ENCODE data around the gene ARID1B. TPM values are rescaled to one million over a fixed set of nuclear protein-coding genes. Genes with fewer than 3 reads are reported as not detected.

Gene ARID1B
- total and polyA plus RNA-seq, 2 of the 13 experiments (the other 11 are each of a cell fraction or from before 2014, with no cell fraction given) = 20.1 to 32.6 TPM

DNA sequence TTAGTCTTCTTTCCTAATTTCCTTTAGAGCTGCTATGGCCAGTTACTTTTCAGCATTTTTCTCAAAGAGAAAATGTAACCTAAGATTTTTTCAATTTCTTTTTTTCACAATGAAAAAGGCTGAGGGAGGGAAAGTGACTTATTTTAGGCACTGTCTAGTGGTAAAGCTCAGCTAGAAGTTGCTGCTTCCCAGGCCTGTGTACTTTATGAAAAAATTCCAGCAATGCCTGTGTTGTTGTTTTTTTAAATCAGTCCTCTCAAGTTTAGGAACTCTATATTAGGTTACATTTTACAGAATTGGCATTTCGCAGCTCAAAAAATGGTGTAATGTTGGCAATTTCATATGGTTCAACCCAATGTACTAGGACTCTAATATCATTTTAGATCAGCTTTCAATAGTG is 269.6 kb downstream of the ARID1B start:
- Histone ChIP-seq H3K4me2 (ENCODE audit: low read depth, low read length) (no peak overlapping the region), H4K20me1 (ENCODE audit: insufficient read depth, low read length) (no peaks in the 10 kb centered on the region), H3K36me3 (replicated peaks in 1 of 2; ENCODE audit: control insufficient read depth in 1 of 2, insufficient read depth in 2 of 2, low read length in 2 of 2) (peaks cover 1 to 8% of the 10 kb centered on the region in 2 experiments; a peak in 4 of 5 replicates), H3K9ac (ENCODE audit: insufficient read depth, low read depth, low read length) (no peak overlapping the region), H3K4me1 (ENCODE audit: insufficient read depth, low read length) (no peaks in the 10 kb centered on the region), H3K4me3 (replicated peaks in 1 of 3; ENCODE audit: insufficient read depth in 1 of 3, low read depth in 2 of 3, low read length in 3 of 3) (no peak overlapping the region), H2AFZ (ENCODE audit: low read length) (no peak overlapping the region), H3K27ac (ENCODE audit: extremely low read length, insufficient read depth, low read length) (no peak overlapping the region), H3K27me3 (ENCODE audit: control insufficient read depth in 1 of 2, insufficient read depth in 2 of 2, low read length in 2 of 2) (no peaks in the 10 kb centered on the region), H3K9me3 (ENCODE audit: low read length) (no peaks in the 10 kb centered on the region), H3K79me2 (ENCODE audit: insufficient read depth, low read length) (no peaks in the 10 kb centered on the region)
- DNase-seq (ENCODE audit: low spot score) = no peak
- FAIRE-seq = no peak
- BruUV-seq (replicated peaks) = no TSS peak
- ChIA-PET CTCF (ENCODE audit: low intra/inter-chr PET ratio, low total read pairs) (no interaction called here), POLR2A (no interaction called here)
- no peak for ATAC-seq
- 100% methylated on average over 1 of the region's 1 CpG for WGBS (ENCODE audit: low lambda C conversion rate)
- no peak for TF ChIP-seq SIX1 (CRISPR knock-in tag; IDR thresholded peaks at IDR 0.05; ENCODE audit: borderline replicate concordance)
- TF ChIP-seq, protein P1, sequence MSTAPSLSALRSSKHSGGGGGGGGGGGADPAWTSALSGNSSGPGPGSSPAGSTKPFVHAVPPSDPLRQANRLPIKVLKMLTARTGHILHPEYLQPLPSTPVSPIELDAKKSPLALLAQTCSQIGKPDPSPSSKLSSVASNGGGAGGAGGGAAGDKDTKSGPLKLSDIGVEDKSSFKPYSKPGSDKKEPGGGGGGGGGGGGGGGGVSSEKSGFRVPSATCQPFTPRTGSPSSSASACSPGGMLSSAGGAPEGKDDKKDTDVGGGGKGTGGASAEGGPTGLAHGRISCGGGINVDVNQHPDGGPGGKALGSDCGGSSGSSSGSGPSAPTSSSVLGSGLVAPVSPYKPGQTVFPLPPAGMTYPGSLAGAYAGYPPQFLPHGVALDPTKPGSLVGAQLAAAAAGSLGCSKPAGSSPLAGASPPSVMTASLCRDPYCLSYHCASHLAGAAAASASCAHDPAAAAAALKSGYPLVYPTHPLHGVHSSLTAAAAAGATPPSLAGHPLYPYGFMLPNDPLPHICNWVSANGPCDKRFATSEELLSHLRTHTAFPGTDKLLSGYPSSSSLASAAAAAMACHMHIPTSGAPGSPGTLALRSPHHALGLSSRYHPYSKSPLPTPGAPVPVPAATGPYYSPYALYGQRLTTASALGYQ (CRISPR knock-in tag; IDR thresholded peaks at IDR 0.05) = no peak
- in situ Hi-C loops (cut with HindIII; ENCODE audit: extremely low pct_ligation_motif_present, low pct_unique_long_range_greater_than_20kb) = no loop called here
- intact Hi-C loops (cut with micrococcal nuclease; ENCODE audit: unreplicated experiment) = no loop called here

DNA sequence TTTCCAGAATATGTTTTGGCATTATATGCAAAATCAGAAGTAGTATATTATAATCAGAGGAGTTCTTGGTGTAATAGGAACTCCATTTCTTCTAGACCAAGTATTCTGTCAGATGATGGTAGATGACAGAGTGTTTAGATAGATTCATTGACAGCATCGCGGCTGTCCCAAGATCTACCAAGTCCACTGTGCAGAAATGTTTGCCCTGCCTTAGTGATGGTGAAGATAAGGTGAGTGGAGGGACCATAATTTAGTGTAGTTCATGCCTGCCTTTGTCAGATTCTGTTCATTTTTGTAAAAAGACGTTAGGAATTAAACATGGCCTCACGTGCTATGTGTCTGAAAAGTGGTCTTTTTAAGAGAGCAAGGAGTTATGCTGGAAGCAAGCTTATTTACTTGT is 270.1 kb downstream of the ARID1B start:
- POLR2A ChIA-PET = no interaction called here
- 96% methylated on average over 4 of the region's 4 CpGs for WGBS (ENCODE audit: low lambda C conversion rate)
- no peak for TF ChIP-seq ZNF329 (CRISPR knock-in tag; IDR thresholded peaks at IDR 0.05; ENCODE audit: low read depth)
- TF ChIP-seq KDM5B (CRISPR knock-in tag; IDR thresholded peaks at IDR 0.05; ENCODE audit: borderline replicate concordance) = no peak
- TF ChIP-seq, protein P2, sequence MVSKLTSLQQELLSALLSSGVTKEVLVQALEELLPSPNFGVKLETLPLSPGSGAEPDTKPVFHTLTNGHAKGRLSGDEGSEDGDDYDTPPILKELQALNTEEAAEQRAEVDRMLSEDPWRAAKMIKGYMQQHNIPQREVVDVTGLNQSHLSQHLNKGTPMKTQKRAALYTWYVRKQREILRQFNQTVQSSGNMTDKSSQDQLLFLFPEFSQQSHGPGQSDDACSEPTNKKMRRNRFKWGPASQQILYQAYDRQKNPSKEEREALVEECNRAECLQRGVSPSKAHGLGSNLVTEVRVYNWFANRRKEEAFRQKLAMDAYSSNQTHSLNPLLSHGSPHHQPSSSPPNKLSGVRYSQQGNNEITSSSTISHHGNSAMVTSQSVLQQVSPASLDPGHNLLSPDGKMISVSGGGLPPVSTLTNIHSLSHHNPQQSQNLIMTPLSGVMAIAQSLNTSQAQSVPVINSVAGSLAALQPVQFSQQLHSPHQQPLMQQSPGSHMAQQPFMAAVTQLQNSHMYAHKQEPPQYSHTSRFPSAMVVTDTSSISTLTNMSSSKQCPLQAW (CRISPR knock-in tag; IDR thresholded peaks at IDR 0.05) = no peak
- TF ChIP-seq NONO (IDR thresholded peaks at IDR 0.05) = no peak
- no peak for TF ChIP-seq NONO (CRISPR knock-in tag; conservative IDR thresholded peaks at IDR 0.05)
- TF ChIP-seq EEA1 (CRISPR knock-in tag; IDR thresholded peaks at IDR 0.05; ENCODE audit: borderline replicate concordance) = no peak
- TF ChIP-seq ZC3H13 (CRISPR knock-in tag; IDR thresholded peaks at IDR 0.05) = no peak
- TF ChIP-seq, protein P3, sequence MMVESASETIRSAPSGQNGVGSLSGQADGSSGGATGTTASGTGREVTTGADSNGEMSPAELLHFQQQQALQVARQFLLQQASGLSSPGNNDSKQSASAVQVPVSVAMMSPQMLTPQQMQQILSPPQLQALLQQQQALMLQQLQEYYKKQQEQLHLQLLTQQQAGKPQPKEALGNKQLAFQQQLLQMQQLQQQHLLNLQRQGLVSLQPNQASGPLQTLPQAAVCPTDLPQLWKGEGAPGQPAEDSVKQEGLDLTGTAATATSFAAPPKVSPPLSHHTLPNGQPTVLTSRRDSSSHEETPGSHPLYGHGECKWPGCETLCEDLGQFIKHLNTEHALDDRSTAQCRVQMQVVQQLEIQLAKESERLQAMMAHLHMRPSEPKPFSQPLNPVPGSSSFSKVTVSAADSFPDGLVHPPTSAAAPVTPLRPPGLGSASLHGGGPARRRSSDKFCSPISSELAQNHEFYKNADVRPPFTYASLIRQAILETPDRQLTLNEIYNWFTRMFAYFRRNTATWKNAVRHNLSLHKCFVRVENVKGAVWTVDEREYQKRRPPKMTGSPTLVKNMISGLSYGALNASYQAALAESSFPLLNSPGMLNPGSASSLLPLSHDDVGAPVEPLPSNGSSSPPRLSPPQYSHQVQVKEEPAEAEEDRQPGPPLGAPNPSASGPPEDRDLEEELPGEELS (CRISPR knock-in tag; IDR thresholded peaks at IDR 0.05) = no peak

More for the DNA sequence above, 270.1 kb downstream of the ARID1B start:
- no peak overlapping the region for H3K4me2 ChIP-seq (ENCODE audit: low read depth, low read length)
- H3K9ac ChIP-seq (ENCODE audit: insufficient read depth, low read depth, low read length) = no peak overlapping the region
- FAIRE-seq (no peak), ATAC-seq (no peak), DNase-seq (ENCODE audit: low spot score) (no peak)
- intact Hi-C loops (cut with micrococcal nuclease; ENCODE audit: unreplicated experiment) = no loop called here
- no peak overlapping the region for H3K27ac ChIP-seq (ENCODE audit: extremely low read length, insufficient read depth, low read length)
- no TSS peak for BruUV-seq (replicated peaks)
- H3K4me3 ChIP-seq (replicated peaks in 1 of 3; ENCODE audit: insufficient read depth in 1 of 3, low read depth in 2 of 3, low read length in 3 of 3) = no peak overlapping the region
- no peaks in the 10 kb centered on the region for H3K27me3 ChIP-seq (ENCODE audit: control insufficient read depth in 1 of 2, insufficient read depth in 2 of 2, low read length in 2 of 2)
- no peaks in the 10 kb centered on the region for H3K9me3 ChIP-seq (ENCODE audit: low read length)
- CTCF ChIA-PET (ENCODE audit: low intra/inter-chr PET ratio, low total read pairs) = no interaction called here
- H3K4me1 ChIP-seq (ENCODE audit: insufficient read depth, low read length) = peaks cover 3% of the 10 kb centered on the region; the same call in 1 of the 2 replicates
- in situ Hi-C loops (cut with HindIII; ENCODE audit: extremely low pct_ligation_motif_present, low pct_unique_long_range_greater_than_20kb) = no loop called here
- H3K36me3 ChIP-seq (replicated peaks in 1 of 2; ENCODE audit: control insufficient read depth in 1 of 2, insufficient read depth in 2 of 2, low read length in 2 of 2) = peaks cover 1 to 6% of the 10 kb centered on the region in 2 experiments; a peak in 3 of 5 replicates
- no peaks in the 10 kb centered on the region for H3K79me2 ChIP-seq (ENCODE audit: insufficient read depth, low read length)
- no peak overlapping the region for H2AFZ ChIP-seq (ENCODE audit: low read length)
- no peaks in the 10 kb centered on the region for H4K20me1 ChIP-seq (ENCODE audit: insufficient read depth, low read length)
